ENCODE data around the gene INA.

The INA gene

DNA sequence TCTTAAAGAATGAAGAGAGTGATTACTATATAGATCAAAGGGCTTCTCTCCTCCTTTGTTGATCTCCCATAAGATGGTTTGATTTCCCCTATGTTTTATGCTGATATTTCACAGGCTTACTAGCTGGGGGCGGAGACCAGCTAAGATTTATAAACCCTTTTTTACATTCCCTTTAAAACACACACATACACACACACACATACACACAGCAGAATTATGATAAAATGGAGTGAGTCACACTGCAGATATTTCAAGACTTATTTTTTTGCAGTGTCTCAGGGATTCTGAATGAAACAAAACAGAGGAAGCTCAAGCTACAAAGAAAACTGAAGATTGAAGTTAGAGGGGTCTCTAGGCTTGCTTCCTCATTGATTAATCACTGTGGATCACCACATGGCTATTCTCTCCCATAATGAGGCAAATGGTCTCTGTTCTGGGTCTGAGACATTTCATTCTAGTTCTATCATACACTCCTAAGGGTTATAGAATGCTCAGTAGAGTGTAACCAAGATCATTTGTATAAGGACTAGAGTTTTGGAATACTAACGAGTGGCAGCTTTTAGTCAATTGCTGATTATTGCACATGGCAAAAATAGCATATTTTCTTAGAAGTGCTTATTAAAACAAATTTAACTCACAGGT lies 18.6 kb downstream of the INA start:
- DNase-seq (ENCODE audit: low read depth) = peak; percentile 80
- TF ChIP-seq, protein P1, sequence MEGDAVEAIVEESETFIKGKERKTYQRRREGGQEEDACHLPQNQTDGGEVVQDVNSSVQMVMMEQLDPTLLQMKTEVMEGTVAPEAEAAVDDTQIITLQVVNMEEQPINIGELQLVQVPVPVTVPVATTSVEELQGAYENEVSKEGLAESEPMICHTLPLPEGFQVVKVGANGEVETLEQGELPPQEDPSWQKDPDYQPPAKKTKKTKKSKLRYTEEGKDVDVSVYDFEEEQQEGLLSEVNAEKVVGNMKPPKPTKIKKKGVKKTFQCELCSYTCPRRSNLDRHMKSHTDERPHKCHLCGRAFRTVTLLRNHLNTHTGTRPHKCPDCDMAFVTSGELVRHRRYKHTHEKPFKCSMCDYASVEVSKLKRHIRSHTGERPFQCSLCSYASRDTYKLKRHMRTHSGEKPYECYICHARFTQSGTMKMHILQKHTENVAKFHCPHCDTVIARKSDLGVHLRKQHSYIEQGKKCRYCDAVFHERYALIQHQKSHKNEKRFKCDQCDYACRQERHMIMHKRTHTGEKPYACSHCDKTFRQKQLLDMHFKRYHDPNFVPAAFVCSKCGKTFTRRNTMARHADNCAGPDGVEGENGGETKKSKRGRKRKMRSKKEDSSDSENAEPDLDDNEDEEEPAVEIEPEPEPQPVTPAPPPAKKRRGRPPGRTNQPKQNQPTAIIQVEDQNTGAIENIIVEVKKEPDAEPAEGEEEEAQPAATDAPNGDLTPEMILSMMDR (IDR thresholded peaks at IDR 0.05; ENCODE audit: control insufficient read depth, insufficient read depth, low read depth, low read length, missing control alignments) = no peak
- no peak overlapping the region for H3K4me3 ChIP-seq (ENCODE audit: control insufficient read depth, low read depth, low read length)

DNA sequence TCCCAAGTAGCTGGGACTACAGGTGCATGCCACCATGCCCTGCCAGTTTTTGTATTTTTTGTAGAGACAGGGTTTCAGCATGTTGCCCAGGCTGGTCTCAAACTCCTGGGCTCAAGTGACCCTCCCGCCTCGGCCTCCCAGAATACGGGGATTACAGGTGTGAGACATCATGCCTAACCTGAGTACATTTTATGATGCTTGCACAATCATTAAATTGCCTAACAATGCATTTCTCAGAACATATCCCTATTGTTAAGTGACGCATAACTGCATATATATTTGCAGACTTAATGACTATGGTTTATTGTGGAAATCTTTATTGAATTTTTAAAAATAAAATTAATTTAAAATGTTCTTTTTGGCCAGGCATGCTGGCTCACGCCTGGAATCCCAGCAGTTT lies 30.7 kb downstream of the INA start:
- TF ChIP-seq, protein P1 (IDR thresholded peaks at IDR 0.05; ENCODE audit: control insufficient read depth, insufficient read depth, low read depth, low read length, missing control alignments) = no peak
- DNase-seq (ENCODE audit: low read depth) = no peak
- H3K4me3 ChIP-seq (ENCODE audit: control insufficient read depth, low read depth, low read length) = no peak overlapping the region

DNA sequence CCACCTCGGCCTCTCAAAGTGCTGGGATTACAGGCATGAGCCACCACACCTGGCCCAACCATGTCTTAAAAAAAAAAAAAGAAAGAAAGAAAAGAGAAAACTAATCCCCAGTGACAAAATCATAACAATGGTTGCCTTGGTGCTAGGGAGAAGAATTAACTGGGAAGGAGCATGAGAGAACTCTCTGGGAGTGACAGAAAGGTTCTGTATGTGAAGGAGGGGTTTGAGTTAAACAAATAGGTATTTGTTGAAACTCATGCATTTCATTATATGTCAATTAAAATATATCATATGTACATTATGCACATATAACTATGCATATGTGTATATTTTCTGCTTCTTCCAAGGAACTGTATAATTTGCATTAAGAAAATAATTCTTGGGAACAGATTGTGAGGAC lies 33.3 kb downstream of the INA start:
- TF ChIP-seq, protein P1 (IDR thresholded peaks at IDR 0.05; ENCODE audit: control insufficient read depth, insufficient read depth, low read depth, low read length, missing control alignments) = no peak
- DNase-seq (ENCODE audit: low read depth) = no peak
- H3K4me3 ChIP-seq (ENCODE audit: control insufficient read depth, low read depth, low read length) = no peak overlapping the region

DNA sequence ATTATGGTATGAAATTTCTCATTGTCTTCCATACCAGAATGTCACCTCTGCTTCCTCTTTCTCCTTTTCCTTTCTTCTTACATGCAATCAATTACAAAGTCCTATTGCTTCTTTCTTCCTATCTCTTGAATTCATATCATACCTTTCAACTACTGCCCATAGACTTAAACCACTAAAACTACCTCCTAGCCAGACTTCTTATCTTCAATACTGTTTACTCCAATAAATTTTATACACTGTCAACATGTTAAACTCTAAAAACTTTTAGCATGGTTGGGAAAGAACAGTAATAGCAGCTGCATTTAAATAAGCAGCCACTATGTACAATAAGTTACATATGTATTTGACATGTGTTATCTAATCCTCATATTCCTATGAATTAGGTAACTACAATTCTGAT lies 39.1 kb downstream of the INA start:
- H3K4me3 ChIP-seq (ENCODE audit: control insufficient read depth, low read depth, low read length) = no peak overlapping the region
- no peak for DNase-seq (ENCODE audit: low read depth)
- TF ChIP-seq, protein P1 (IDR thresholded peaks at IDR 0.05; ENCODE audit: control insufficient read depth, insufficient read depth, low read depth, low read length, missing control alignments) = no peak

DNA sequence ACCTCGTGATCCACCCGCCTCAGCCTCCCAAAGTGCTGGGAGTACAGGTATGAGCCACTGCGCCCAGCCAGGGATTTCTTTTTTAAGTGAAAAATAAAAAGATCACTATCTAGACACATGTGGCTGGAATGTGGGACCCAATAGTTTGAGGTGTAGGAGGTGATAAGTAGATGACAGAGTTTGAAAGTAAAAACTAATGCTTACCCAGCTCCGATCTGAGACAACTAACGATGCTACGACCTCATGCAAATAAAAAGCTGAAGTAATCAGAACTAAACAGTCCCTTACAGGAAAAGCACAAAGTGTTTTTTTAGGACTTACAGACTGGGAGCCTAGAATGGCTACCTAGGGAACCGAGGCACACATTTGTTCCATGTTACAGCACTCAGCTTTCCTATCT lies 51.0 kb downstream of the INA start:
- TF ChIP-seq, protein P1 (IDR thresholded peaks at IDR 0.05; ENCODE audit: control insufficient read depth, insufficient read depth, low read depth, low read length, missing control alignments) = no peak
- DNase-seq (ENCODE audit: low read depth) = no peak
- no peak overlapping the region for H3K4me3 ChIP-seq (ENCODE audit: control insufficient read depth, low read depth, low read length)

DNA sequence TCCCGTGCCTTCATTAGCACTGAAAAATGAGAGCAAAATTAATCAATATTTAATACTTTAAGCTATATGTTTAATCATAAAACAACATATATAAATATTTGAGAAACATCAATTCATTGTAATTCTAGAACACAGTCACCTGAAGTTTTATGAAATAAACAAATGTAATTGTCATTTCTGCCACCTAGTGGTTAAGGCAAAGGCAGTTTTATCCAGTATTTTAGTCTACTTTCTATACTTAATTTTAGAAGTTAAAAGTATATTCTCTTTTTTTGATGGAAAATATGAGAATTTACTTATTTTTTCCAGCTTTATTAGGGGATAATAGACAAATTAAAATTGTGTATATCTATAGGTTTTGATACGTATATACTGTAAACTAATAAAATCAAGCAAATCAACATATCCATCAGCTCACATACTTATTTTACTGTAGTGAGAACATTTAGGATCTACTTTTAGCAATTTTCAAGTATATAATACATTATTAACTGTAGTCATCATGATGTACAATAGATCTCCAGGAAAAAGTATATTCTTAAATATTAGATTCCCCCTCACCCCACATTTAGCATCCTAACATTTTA lies 57.1 kb downstream of the INA start:
- DNase-seq (ENCODE audit: low read depth) = peak; percentile 1
- TF ChIP-seq, protein P1 (IDR thresholded peaks at IDR 0.05; ENCODE audit: control insufficient read depth, insufficient read depth, low read depth, low read length, missing control alignments) = peak; percentile 47
- H3K4me3 ChIP-seq (ENCODE audit: control insufficient read depth, low read depth, low read length) = no peak overlapping the region

All from AG09309 (cell line).